Stomach (tissue), 9 donors: Measurements from ENCODE around the gene ARHGEF2. TPM values are rescaled to one million over a fixed set of nuclear protein-coding genes. Genes with fewer than 3 reads are reported as not detected.

Experiments used
- DNase-seq, 2 donors: peaks; one replicate each; pipeline versions ENCODE4 v3.0.0 to v3.0.0-alpha.2; 2013 to 2019
- H3K27ac ChIP-seq, 5 donors: fragments of 200-600 bp in 4 of 5; sonication (generic) in 4 of 5; one replicate each; pipeline ENCODE4 v1.5.1; 2013 to 2019; ENCODE audit warnings: mild to moderate bottlenecking in 1 of 5, moderate library complexity in 1 of 5
- H3K27me3 ChIP-seq, 3 donors: fragments of 200-600 bp; sonication (generic); one replicate each; pipeline ENCODE4 v1.5.1; 2017 to 2019; ENCODE audit warnings: mixed run types in 1 of 3
- H3K36me3 ChIP-seq, 4 donors: fragments of 200-600 bp; sonication (generic); 1 replicate in 3 of 4; 2 replicates in 1 of 4; pipeline ENCODE4 v1.5.1; 2016 to 2019
- H3K4me1 ChIP-seq, 4 donors: fragments of 200-600 bp; sonication (generic); one replicate each; pipeline ENCODE4 v1.5.1; 2016 to 2019
- H3K4me3 ChIP-seq, 4 donors: fragments of 200-600 bp; sonication (generic) in 3 of 4; one replicate each; pipeline ENCODE4 v1.5.1; 2016 to 2019; ENCODE audit warnings: mild to moderate bottlenecking in 1 of 4
- H3K9me3 ChIP-seq, 4 donors: fragments of 200-600 bp; sonication (generic); one replicate each; pipeline ENCODE4 v1.5.1; 2016 to 2019
- CTCF ChIP-seq, 7 experiments: fragments of 450-650 bp in 4 of 7; fragments of 200-600 bp in 3 of 7; sonication (generic) in 3 of 7; IDR thresholded peaks; one replicate each; pipeline ENCODE4 v1.5.1; 2016 to 2019; ENCODE audit warnings: antibody characterized with exemption in 7 of 7, control low read depth in 2 of 7, mild to moderate bottlenecking in 1 of 7
- EP300 ChIP-seq: sonication (generic); formaldehyde crosslinking; IDR thresholded peaks from one replicate; pipeline ENCODE4 v1.6.1; 2017; ENCODE audit warnings: antibody characterized with exemption
- POLR2A ChIP-seq, 4 donors: fragments of 450-650 bp; IDR thresholded peaks; one replicate each; pipeline ENCODE4 v1.6.1; 2016; ENCODE audit warnings: antibody characterized with exemption in 4 of 4, control low read depth in 2 of 4, mild to moderate bottlenecking in 1 of 4, moderate library complexity in 1 of 4
- POLR2AphosphoS5 ChIP-seq, 3 donors: sonication (generic); formaldehyde crosslinking; IDR thresholded peaks; one replicate each; pipeline ENCODE4 v1.6.1; 2016; ENCODE audit warnings: antibody characterized with exemption in 3 of 3
- WGBS, 5 donors: extraction: QIAGEN DNeasy Blood & Tissue Kit in 3 of 5; methylation state at CpG; one replicate each; pipeline versions ENCODE4 v1.1.5 to v1.1.7; 2013 to 2018; 5-methylcytosine and 5-hydroxymethylcytosine counted together
- intact Hi-C: fragments of 100-400 bp; cut with DNase I; formaldehyde crosslinking; loops from one replicate; pipeline ENCODE4 v1.15.1; 2023; ENCODE audit warnings: low total_unique reads
- polyA plus RNA-seq, 3 donors: library from polyadenylated mRNA; stranded (reverse); fragments of 200-250 nt; gene quantifications; one replicate each; pipeline ENCODE4 v1.2.3, GENCODE V29; 2013
- total RNA-seq, 5 donors: library from RNA; depleted of rRNA; stranded (reverse); fragments of >200 nt; gene quantifications; one replicate each; pipeline versions ENCODE4 v1.1.0 to v1.2.3, GENCODE V29; 2014 to 2016
- donor health status: healthy with polysubstance abuse.
- donor health status: Bipolar disorder and iron deficiency.
- donor health status: healthy.

Gene ARHGEF2
- total and polyA plus RNA-seq, 8 donors = 20.4 to 376 (median 66.5) TPM

- H3K4me1 ChIP-seq = peaks cover 44 to 66% (median 60%) of the 10 kb centered on the region in 4 donors
- H3K27me3 ChIP-seq = no peaks in the 10 kb centered on the region
- TF ChIP-seq POLR2AphosphoS5 (IDR thresholded peaks at IDR 0.05) (peak; percentile 96 to 100 (median 100)), POLR2A (IDR thresholded peaks at IDR 0.05) (peak in 2 of 4 donors; percentile 96 to 97), EP300 (no peak), CTCF (IDR thresholded peaks at IDR 0.05) (peak in 1 of 7 experiments; percentile 24)
- peak; percentile 97 to 100 for DNase-seq
- 0 to 1% (median 0%) methylated on average over 48 to 50 of the region's 50 CpGs for WGBS, 5 donors
- peak within 1 kb of the TSS; percentile 74 to 92 (median 84) for H3K4me3 ChIP-seq
- H3K36me3 ChIP-seq = peaks cover 12 to 41% (median 38%) of the 10 kb centered on the region in 4 donors
- H3K27ac ChIP-seq = peak within 1 kb of the TSS; percentile 94 to 99 (median 96)
- intact Hi-C loops = no loop called here
- no peaks in the 10 kb centered on the region for H3K9me3 ChIP-seq
Measured at GRCh38 chr1:155934097-155934935, 44.0 kb downstream of the ARHGEF2 start, which contains the start of gene KHDC4. TSS of gene KHDC4 (minus strand) at chr1:155934413. CDS start at chr1:155934373, 40 bp downstream.

- peak overlapping the region; percentile 94 to 99 (median 96) for H3K27ac ChIP-seq
- H3K36me3 ChIP-seq = peaks cover 18 to 48% (median 45%) of the 10 kb centered on the region in 4 donors
- H3K4me3 ChIP-seq = peak overlapping the region; percentile 74 to 92 (median 84)
- peak in 1 of 2 donors; percentile 49 for DNase-seq
- intact Hi-C loops = no loop called here
- no peaks in the 10 kb centered on the region for H3K27me3 ChIP-seq
- H3K9me3 ChIP-seq = no peaks in the 10 kb centered on the region
- WGBS, 5 donors = 1 to 5% (median 2%) methylated on average over 10 of the region's 10 CpGs
- TF ChIP-seq CTCF (IDR thresholded peaks at IDR 0.05) (no peak), POLR2AphosphoS5 (IDR thresholded peaks at IDR 0.05) (no peak), POLR2A (IDR thresholded peaks at IDR 0.05) (no peak), EP300 (no peak)
- peaks cover 44 to 67% (median 65%) of the 10 kb centered on the region in 4 donors for H3K4me1 ChIP-seq
Measured at GRCh38 chr1:155933591-155934096, 44.7 kb downstream of the ARHGEF2 start.

DNA sequence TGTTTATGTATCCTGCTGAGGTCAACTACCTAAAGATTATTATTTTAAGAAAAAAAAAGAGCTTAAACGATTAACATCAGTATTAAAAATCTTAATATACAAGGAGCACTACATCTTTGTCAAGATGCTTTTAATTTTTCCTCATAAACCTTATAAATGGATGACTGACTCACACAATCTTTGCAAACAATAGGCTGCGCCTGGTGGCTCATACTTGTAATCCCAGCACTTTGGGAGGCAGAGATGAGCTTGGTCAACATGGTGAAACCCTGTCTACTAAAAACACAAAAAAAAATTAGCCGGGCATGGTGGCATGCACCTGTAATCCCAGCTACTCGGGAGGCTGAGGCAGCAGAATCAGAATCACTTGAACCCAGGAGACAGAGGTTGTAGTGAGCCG, 45.9 kb downstream of the ARHGEF2 start:
- peaks cover 28 to 59% (median 57%) of the 10 kb centered on the region in 4 donors for H3K36me3 ChIP-seq
- TF ChIP-seq CTCF (IDR thresholded peaks at IDR 0.05) = no peak
- TF ChIP-seq POLR2AphosphoS5 (IDR thresholded peaks at IDR 0.05) = no peak
- no peak for TF ChIP-seq POLR2A (IDR thresholded peaks at IDR 0.05)
- TF ChIP-seq EP300 = no peak
- peak overlapping the region; percentile 8 to 97 (median 94) for H3K27ac ChIP-seq
- DNase-seq = no peak
- no peaks in the 10 kb centered on the region for H3K9me3 ChIP-seq
- intact Hi-C loops = no loop called here
- WGBS, 5 donors = 50 to 68% (median 57%) methylated on average over 5 of the region's 5 CpGs
- H3K4me3 ChIP-seq = peak overlapping the region; percentile 74 to 92 (median 84)
- no peaks in the 10 kb centered on the region for H3K27me3 ChIP-seq
- peaks cover 44 to 68% (median 60%) of the 10 kb centered on the region in 4 donors for H3K4me1 ChIP-seq

GRCh38 chr1:155932081-155932480, 46.3 kb downstream of the ARHGEF2 start:
- 23 to 39% (median 28%) methylated on average over 1 of the region's 1 CpG for WGBS, 5 donors
- Histone ChIP-seq H3K4me1 (peaks cover 44 to 68% (median 60%) of the 10 kb centered on the region in 4 donors), H3K4me3 (peak overlapping the region in 3 of 4 donors; percentile 30 to 84 (median 74)), H3K27me3 (no peaks in the 10 kb centered on the region), H3K36me3 (peaks cover 33 to 64% (median 61%) of the 10 kb centered on the region in 4 donors), H3K27ac (peak overlapping the region in 4 of 5 donors; percentile 57 to 97 (median 95)), H3K9me3 (no peaks in the 10 kb centered on the region)
- no peak for DNase-seq
- no peak for TF ChIP-seq EP300
- TF ChIP-seq CTCF (IDR thresholded peaks at IDR 0.05) = no peak
- no peak for TF ChIP-seq POLR2AphosphoS5 (IDR thresholded peaks at IDR 0.05)
- no peak for TF ChIP-seq POLR2A (IDR thresholded peaks at IDR 0.05)
- intact Hi-C loops = no loop called here
